ENCODE data around the gene ALDH2.

The ALDH2 gene

DNA sequence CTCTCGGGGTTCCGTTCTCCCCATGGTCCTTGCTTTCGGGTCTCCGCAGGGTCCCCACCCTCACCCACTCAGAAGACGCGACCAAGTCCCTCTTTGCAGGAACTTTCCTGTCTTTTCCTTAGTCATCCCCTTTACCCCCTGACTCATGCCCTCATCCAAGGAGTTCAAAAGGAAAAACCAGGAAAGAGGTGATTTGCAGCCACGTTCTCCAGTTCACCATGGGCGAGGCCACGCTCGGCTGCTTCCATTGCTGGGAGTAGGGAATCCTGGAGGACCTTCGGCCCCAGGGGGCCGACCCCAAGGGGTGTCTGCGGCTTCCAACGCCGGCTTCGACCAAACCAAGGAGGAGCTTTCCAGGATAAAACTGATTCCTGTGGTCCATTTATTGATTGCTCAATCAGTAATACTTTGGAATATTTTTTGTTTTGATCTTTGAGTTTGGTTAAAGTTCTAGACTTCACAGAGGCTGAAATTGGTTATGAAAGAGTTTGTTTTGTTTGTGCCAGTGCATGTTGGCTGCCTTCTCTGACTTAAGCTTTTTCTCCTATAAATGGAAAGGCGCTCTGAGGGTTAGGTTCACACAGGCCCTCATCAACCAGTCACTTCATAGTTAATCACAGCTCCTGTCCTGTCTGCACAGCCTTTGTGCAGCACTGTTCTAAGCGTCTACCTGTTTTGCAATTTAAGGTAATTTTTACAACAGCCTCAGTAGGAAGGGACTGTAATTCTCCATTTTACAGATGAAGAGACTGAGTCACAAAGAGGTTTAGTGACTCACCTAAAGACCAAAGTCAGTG is 827 bp downstream of the ALDH2 start:
- no peak for DNase-seq (ENCODE audit: low read depth)
- peak overlapping the region; percentile 48 for H3K4me3 ChIP-seq (ENCODE audit: control insufficient read depth, low read depth, low read length)
- TF ChIP-seq, protein P1, sequence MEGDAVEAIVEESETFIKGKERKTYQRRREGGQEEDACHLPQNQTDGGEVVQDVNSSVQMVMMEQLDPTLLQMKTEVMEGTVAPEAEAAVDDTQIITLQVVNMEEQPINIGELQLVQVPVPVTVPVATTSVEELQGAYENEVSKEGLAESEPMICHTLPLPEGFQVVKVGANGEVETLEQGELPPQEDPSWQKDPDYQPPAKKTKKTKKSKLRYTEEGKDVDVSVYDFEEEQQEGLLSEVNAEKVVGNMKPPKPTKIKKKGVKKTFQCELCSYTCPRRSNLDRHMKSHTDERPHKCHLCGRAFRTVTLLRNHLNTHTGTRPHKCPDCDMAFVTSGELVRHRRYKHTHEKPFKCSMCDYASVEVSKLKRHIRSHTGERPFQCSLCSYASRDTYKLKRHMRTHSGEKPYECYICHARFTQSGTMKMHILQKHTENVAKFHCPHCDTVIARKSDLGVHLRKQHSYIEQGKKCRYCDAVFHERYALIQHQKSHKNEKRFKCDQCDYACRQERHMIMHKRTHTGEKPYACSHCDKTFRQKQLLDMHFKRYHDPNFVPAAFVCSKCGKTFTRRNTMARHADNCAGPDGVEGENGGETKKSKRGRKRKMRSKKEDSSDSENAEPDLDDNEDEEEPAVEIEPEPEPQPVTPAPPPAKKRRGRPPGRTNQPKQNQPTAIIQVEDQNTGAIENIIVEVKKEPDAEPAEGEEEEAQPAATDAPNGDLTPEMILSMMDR (IDR thresholded peaks at IDR 0.05; ENCODE audit: control insufficient read depth, insufficient read depth, low read depth, low read length, missing control alignments): no peak

- H3K4me3 ChIP-seq (ENCODE audit: control insufficient read depth, low read depth, low read length): no peak overlapping the region
- TF ChIP-seq, protein P1 (IDR thresholded peaks at IDR 0.05; ENCODE audit: control insufficient read depth, insufficient read depth, low read depth, low read length, missing control alignments): no peak
These were observed 1.6 kb downstream of the ALDH2 start for GRCh38 chr12:111768159-111768895.

GRCh38 chr12:111769599-111769998 is 2.9 kb downstream of the ALDH2 start:
- TF ChIP-seq, protein P1 (IDR thresholded peaks at IDR 0.05; ENCODE audit: control insufficient read depth, insufficient read depth, low read depth, low read length, missing control alignments): no peak

More at GRCh38 chr12:111768159-111768895, 1.6 kb downstream of the ALDH2 start:
- DNase-seq (ENCODE audit: low read depth): no peak

GRCh38 chr12:111773801-111774551 is 7.2 kb downstream of the ALDH2 start:
- TF ChIP-seq, protein P1 (IDR thresholded peaks at IDR 0.05; ENCODE audit: control insufficient read depth, insufficient read depth, low read depth, low read length, missing control alignments): no peak
- DNase-seq (ENCODE audit: low read depth): peak; percentile 76
- no peak overlapping the region; the same call in 1 of the 2 replicates for H3K4me3 ChIP-seq (ENCODE audit: control insufficient read depth, low read depth, low read length)

More at GRCh38 chr12:111769599-111769998, 2.9 kb downstream of the ALDH2 start:
- H3K4me3 ChIP-seq (ENCODE audit: control insufficient read depth, low read depth, low read length): no peak overlapping the region
- no peak for DNase-seq (ENCODE audit: low read depth)

GRCh38 chr12:111775205-111776193 is 8.8 kb downstream of the ALDH2 start:
- TF ChIP-seq, protein P1 (IDR thresholded peaks at IDR 0.05; ENCODE audit: control insufficient read depth, insufficient read depth, low read depth, low read length, missing control alignments): no peak
- DNase-seq (ENCODE audit: low read depth): no peak
- H3K4me3 ChIP-seq (ENCODE audit: control insufficient read depth, low read depth, low read length): no peak overlapping the region
